Lung microvascular endothelial cell (primary cell): Measurements from ENCODE around the gene TMPRSS9. TPM values are rescaled to one million over a fixed set of nuclear protein-coding genes. Genes with fewer than 3 reads are reported as not detected.

Experiments
- DNase-seq, 2 donors: peaks; one replicate each; pipeline versions ENCODE4 v3.0.0 to v3.0.0-alpha.2; 2010; ENCODE audit warnings: low read depth in 2 of 2
- total RNA-seq: library from RNA; depleted of rRNA; stranded (reverse); fragments of >200 nt; gene quantifications from 2 replicates; pipeline ENCODE4 v1.2.1, GENCODE V29; 2014

TMPRSS9 gene
- total RNA-seq: under 0.01 and 0.20 TPM in 2 replicates

DNA sequence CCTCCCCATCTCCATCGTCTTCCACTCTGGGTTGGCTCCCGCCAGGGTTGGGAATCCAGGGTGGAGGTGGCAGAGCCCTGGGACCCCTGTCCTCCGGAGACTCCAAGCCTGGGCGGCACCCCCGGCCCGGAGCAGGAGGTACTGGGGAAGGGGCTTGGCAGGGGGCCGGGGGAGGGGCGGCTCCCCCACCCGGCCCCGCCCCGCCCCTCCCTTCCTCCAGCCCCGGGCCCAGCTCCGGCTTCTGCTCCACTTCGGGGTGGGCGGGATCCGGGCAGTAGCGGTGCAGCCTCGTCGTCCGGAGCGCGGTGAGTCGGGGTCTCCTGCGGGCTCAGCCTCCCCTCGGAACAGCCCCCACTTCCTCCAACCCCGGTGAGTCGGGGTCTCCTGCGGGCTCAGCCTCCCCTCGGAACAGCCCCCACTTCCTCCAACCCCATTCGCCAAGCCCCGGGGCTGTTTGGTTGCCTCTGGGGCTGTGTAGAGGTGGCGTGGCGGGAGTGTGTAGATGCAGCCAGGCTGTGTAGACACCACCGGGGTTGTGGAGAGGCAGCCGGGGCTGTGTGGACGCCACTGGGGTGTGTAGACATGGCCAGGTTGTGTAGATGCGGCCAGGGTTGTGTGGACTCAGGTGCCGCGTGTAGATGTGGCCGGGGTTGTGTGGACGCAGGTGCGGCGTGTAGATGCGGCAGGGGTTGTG is at the start of gene TMPRSS9:
TMPRSS9 (plus strand) TSS at position 274 of the 694 bp plus-strand sequence. CDS start 29,521 bp downstream, outside the sequence.
- no peak for DNase-seq

DNA sequence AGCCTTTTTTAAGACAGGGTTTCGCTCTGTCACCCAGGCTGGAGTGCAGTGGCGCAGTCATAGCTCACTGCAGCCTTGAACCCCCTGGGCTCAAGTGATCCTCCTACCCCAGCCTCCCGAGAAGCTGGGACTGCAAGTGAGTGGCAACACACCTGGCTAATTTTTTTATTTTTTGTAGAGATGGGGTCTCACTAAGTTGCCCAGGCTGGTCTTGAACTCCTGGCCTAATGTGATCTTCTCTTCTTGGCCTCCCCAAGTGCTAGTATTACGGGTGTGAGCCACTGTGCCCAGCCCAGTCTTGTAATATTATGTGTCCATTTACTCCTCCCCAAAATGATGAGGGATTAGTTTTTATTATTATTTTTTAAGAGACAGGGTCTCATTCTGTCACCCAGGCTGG is 49.0 kb upstream of the TMPRSS9 start:
- no peak for DNase-seq

DNA sequence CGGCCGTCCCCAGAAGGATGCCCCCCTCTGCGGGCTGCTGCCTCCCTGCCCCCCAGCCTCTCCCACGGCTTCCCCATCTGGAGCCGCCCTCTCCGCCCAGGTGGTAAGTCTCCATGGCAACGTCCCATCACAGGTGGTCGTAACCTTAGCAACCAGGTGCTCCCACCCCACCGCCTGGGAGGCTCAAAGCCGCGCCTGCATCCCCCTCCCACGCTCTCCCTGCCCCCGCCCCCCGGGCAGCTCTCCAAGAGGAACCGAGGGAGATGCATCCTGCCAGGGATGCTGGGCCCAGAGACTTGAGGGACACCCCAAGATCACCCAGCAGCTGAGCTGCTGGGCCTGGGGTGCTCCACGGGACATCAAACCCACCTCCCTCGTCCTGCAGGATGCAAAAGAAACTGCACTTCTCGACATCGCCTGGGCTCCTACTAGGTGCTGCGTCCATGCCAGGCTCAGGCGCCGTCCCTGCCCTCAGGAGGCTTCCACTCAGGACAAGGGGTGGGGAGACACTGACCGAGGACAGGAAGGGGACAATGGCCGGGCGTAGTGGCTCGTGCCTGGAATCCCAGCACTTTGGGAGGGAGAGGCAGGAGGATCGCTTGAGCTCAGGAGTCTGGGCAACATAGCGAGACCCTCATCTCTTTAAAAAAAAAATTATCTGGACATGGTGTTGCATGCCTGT is 47.1 kb upstream of the TMPRSS9 start:
- DNase-seq: no peak

DNA sequence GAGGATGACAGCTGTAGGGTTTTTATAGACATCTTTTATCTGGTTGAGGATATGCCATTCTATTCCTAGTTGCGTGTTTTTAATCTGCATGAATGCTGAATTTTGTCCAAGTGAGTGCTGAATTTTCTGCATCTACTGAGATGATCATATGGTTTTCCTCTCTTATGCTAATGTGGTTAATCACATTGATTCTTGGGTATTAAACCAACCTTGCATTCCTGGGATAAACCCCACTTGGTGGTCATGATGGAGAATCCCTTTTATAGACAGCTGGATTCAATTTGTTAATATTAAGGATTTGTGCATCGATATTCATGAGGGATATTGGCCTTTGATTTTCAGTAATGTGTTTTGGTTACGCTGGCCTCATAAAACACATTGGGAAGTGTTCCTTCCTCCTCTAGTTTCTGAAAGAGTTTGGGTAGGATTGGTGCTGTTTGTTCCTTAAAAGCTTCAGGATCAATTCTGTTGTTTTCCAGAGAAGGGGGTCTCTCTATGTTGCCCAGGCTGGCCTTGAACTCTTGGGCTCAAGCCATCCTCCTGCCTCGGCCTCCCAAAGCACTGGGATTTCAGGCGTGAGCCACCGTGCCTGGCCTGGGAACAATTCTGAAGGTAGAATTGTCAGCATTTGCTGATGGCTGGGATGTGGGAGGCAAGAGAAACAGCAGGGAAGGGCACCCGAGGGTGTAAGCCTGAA is 44.8 kb upstream of the TMPRSS9 start:
- no peak for DNase-seq

GRCh38 chr19:2315818-2316353 is 44.2 kb upstream of the TMPRSS9 start:
- DNase-seq: peak; percentile 68 to 77

- DNase-seq: no peak
Observed at GRCh38 chr19:2317300-2317699, 42.8 kb upstream of the TMPRSS9 start.

GRCh38 chr19:2317756-2318155 is 42.3 kb upstream of the TMPRSS9 start:
- DNase-seq: no peak

GRCh38 chr19:2318923-2319322 is 41.1 kb upstream of the TMPRSS9 start:
- DNase-seq: no peak

GRCh38 chr19:2319551-2319950 is 40.5 kb upstream of the TMPRSS9 start:
- DNase-seq: no peak

DNA sequence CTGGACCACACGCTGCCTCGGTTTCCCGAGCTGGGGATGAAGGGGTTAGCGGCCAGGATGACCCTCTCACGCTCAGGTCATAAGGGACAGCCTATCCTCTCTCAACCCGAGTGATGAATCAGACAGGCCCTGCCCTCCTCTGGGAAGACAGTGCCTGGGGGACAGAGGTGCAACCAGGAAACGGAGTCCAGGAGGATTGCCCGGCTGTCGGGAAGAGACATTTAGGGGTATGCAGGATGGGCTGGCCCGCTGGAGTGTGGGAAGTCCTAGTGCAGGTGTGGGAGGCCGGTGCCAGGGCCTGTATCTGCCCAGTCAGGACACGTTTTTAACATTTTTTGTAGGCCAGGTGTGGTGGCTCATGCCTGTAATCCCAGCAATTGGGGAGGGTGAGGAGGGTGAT is 40.0 kb upstream of the TMPRSS9 start:
- DNase-seq: no peak

GRCh38 chr19:2320939-2321338 is 39.1 kb upstream of the TMPRSS9 start:
- DNase-seq: no peak

DNA sequence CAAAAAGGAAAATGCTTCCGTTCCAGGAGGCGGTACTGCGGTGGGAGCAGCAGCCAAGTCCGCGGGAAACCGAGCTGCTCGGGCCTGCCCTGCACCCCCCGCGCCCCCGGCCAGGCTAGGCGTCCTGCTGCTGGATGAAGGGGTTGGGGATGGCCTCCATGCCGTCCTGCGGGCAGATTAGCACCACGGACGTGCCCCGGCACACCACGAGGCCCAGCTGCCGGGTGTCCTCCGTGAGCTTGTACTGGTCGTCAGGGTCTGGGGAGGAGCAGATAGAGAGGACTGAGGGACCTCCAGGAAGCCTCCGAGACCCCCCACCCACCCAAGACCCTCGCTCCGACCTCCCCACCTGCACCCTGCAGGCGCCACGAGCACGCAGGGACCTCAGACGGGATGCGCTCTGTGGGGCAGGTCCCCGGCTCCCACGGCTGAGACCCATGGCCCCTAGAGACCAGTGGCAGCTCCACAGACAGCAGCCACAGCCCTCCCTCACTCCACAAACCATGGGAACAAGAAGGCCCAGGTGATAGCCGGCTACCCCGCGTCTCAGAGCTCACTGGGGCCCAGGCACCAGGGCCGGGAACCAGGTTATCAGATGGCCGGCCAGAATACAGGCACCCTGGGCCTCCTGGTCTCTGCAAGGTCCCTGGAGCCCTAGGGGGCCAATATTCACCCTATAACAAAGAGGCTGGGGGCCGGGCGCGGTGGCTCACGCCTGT is 38.3 kb upstream of the TMPRSS9 start:
- DNase-seq: no peak

- DNase-seq: no peak
Observed at GRCh38 chr19:2323707-2324106, 36.4 kb upstream of the TMPRSS9 start.

- no peak for DNase-seq
Observed at GRCh38 chr19:2324220-2324948, 35.7 kb upstream of the TMPRSS9 start.

DNA sequence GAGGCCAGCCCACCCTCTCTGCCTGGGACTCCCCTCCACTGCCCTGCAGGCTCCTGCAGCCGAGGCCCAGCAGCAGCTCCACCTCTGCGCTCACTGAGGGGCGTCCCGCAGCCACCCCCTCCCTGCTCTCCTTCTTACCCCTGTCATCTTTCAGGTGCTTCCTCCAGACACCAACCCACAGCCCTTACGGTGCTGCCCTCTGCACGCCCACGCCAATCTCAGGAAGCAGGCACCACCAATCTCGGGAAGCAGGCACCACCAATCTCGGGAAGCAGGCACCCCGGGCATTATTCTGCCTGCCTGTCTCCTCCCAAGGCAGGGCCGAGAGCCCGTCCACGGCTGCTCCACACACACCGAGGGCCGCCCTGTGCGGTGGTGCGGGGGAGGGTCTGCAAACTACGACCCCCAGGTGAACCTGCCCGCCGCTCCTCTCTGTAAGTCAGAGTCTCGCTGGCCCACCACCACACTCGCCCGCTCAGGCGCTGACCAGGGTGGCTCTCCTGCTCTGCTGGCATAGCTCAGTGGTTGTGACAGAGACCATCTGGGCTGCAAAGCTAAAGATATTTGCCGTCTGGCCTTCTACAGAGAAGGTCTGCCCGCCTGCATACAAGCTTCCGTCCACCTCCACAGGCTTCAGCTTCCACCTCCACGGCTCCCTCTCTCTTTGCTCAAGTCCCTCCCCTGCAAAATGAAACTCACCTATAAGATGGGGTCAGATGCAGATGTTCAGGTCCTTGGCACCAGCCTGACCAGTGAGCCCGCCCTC is 34.6 kb upstream of the TMPRSS9 start:
- no peak for DNase-seq

- no peak for DNase-seq
Observed at GRCh38 chr19:2326699-2327360, 33.2 kb upstream of the TMPRSS9 start.

- DNase-seq: peak; percentile 86 to 92
Observed at GRCh38 chr19:2327773-2328400, 32.2 kb upstream of the TMPRSS9 start.

DNA sequence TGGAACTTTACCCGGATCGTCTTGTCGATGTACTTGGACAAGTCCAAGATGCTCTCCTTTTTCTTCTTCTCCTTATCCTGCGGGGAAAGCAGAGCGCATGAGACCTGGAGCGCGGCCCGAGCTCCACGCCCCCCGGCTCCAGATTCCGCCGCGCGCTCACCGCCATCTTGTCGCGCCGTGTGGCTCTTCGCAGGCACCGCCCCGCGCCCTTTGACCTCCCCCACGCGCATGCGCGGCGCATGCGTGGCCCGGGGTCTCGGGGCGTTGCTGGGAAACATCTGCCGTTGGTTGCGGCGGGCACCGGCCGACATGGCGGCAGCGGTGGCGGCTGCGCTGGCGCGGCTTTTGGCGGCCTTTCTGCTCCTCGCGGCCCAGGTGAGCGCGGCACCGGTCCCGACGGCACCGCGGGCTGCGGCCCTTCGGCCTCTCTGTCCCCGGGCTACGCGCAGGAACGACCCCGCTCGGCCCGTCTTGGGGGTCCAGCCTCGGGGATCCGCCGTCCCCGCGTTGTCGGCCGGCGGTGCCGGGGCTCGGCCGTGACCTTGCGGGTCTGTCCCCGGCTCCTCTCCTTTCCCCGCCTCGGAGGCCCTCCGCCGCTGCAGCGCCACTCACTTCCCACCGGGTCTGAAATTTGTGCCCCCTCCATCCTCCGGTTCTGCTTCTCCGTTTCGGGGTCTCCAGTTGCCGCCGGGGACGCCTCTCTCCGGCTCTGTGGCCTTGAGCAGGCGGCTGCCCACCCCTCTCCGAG is 31.5 kb upstream of the TMPRSS9 start, which contains the start of the genes LSM7 and SPPL2B:
LSM7 (minus strand) TSS at position 186 of the 748 bp plus-strand sequence; CDS start at position 166, 20 bp downstream.
SPPL2B (plus strand) TSS at position 284 of the 748 bp plus-strand sequence; CDS start at position 310, 26 bp downstream.
- DNase-seq: peak; percentile 92 to 95
